ENCODE data around the gene SUSD6.
"Not testable (repeated sequence)": the region's sequence is repeated elsewhere in the genome, so short reads cannot be mapped to it uniquely, and the experiment has no call there.

SUSD6 gene

GRCh38 chr14:69586404-69586803 lies 25.0 kb upstream of the SUSD6 start:
- in situ Hi-C loops (cut with HindIII; ENCODE audit: low sequenced_read_pairs), result no loop called here
- no peak for TF ChIP-seq CTCF (IDR thresholded peaks at IDR 0.05; ENCODE audit: low read depth, low read length)
- H3K4me3 ChIP-seq (ENCODE audit: low read depth, low read length), result no peak overlapping the region
- DNase-seq (ENCODE audit: low read depth, low spot score), result no peak

DNA sequence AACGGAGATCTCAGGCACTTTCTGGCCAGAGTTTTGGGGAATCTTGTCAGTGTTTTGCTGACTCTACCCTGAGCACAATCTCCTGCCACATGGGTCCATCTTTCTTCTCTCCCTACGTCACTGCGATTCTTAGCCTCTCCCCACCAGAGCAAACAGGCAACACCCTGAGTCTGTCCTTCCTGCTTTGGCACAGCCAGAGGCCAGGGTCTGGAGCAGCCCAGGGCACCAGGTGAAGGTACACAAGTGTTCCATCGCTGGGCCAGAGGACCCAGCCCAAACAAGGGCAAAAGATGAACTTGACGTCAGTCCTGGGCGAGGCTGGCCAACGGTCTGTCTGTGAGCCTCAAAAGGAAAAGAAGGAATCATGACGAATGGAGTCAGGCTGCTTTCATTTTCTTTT lies 24.0 kb upstream of the SUSD6 start:
- TF ChIP-seq CTCF (IDR thresholded peaks at IDR 0.05; ENCODE audit: low read depth, low read length), result no peak
- in situ Hi-C loops (cut with HindIII; ENCODE audit: low sequenced_read_pairs), result no loop called here
- no peak overlapping the region for H3K4me3 ChIP-seq (ENCODE audit: low read depth, low read length)
- DNase-seq (ENCODE audit: low read depth, low spot score), result no peak

- in situ Hi-C loops (cut with HindIII; ENCODE audit: low sequenced_read_pairs), result no loop called here
- H3K4me3 ChIP-seq (ENCODE audit: low read depth, low read length), result no peak overlapping the region
- no peak for TF ChIP-seq CTCF (IDR thresholded peaks at IDR 0.05; ENCODE audit: low read depth, low read length)
- no peak for DNase-seq (ENCODE audit: low read depth, low spot score)
These were observed 20.1 kb upstream of the SUSD6 start for GRCh38 chr14:69591317-69591716.

GRCh38 chr14:69593018-69593677 lies 18.2 kb upstream of the SUSD6 start:
- no peak overlapping the region for H3K4me3 ChIP-seq (ENCODE audit: low read depth, low read length)
- TF ChIP-seq CTCF (IDR thresholded peaks at IDR 0.05; ENCODE audit: low read depth, low read length), result no peak
- DNase-seq (ENCODE audit: low read depth, low spot score), result peak; percentile 65
- in situ Hi-C loops (cut with HindIII; ENCODE audit: low sequenced_read_pairs), result no loop called here

- in situ Hi-C loops (cut with HindIII; ENCODE audit: low sequenced_read_pairs), result no loop called here
- no peak for TF ChIP-seq CTCF (IDR thresholded peaks at IDR 0.05; ENCODE audit: low read depth, low read length)
- H3K4me3 ChIP-seq (ENCODE audit: low read depth, low read length), result no peak overlapping the region
- no peak for DNase-seq (ENCODE audit: low read depth, low spot score)
These were observed 16.6 kb upstream of the SUSD6 start for GRCh38 chr14:69594846-69595245.

GRCh38 chr14:69595336-69595735 lies 16.1 kb upstream of the SUSD6 start:
- DNase-seq (ENCODE audit: low read depth, low spot score), result no peak
- no peak for TF ChIP-seq CTCF (IDR thresholded peaks at IDR 0.05; ENCODE audit: low read depth, low read length)
- no peak overlapping the region for H3K4me3 ChIP-seq (ENCODE audit: low read depth, low read length)
- in situ Hi-C loops (cut with HindIII; ENCODE audit: low sequenced_read_pairs), result no loop called here

- in situ Hi-C loops (cut with HindIII; ENCODE audit: low sequenced_read_pairs), result not testable (repeated sequence)
These were observed 12.0 kb upstream of the SUSD6 start for GRCh38 chr14:69599431-69599830.

More at GRCh38 chr14:69599431-69599830, 12.0 kb upstream of the SUSD6 start:
- not testable (repeated sequence) for H3K4me3 ChIP-seq (ENCODE audit: low read depth, low read length); DNase-seq (ENCODE audit: low read depth, low spot score)

Data from astrocyte of the spinal cord (primary cell).